Hepatocyte (in vitro differentiated cells): Measurements from ENCODE around the gene DOK6. TPM values are rescaled to one million over a fixed set of nuclear protein-coding genes. Genes with fewer than 3 reads are reported as not detected.

Source experiments
- DNase-seq: peaks from one replicate; pipeline ENCODE4 v3.0.0-alpha.2; 2016; ENCODE audit warnings: low spot score
- H2AFZ ChIP-seq: fragments of 200-600 bp; sonication (generic); 2 replicates; pipeline ENCODE4 v1.6.0; 2016; ENCODE audit warnings: antibody characterized with exemption, mild to moderate bottlenecking
- H3K27ac ChIP-seq: fragments of 200-600 bp; sonication (generic); 2 replicates; pipeline ENCODE4 v1.5.1; 2016; ENCODE audit warnings: mild to moderate bottlenecking
- H3K27me3 ChIP-seq: fragments of 200-600 bp; sonication (generic); 2 replicates; pipeline ENCODE4 v1.6.1; 2016
- H3K36me3 ChIP-seq: fragments of 200-600 bp; sonication (generic); replicated peaks from 2 replicates; pipeline ENCODE4 v1.5.1; 2016; ENCODE audit warnings: low read depth; ENCODE audit not compliant: insufficient read depth
- H3K4me1 ChIP-seq: fragments of 200-600 bp; sonication (generic); 2 replicates; pipeline ENCODE4 v1.5.1; 2016; ENCODE audit warnings: mild to moderate bottlenecking, moderate library complexity; ENCODE audit not compliant: insufficient read depth
- H3K4me2 ChIP-seq: fragments of 200-600 bp; sonication (generic); 2 replicates; pipeline ENCODE4 v1.6.0; 2016
- H3K4me3 ChIP-seq: fragments of 200-600 bp; sonication (generic); 2 replicates; pipeline ENCODE4 v1.5.1; 2016; ENCODE audit warnings: mild to moderate bottlenecking
- H3K79me2 ChIP-seq: fragments of 200-600 bp; sonication (generic); 2 replicates; pipeline ENCODE4 v1.6.0; 2017; ENCODE audit warnings: mild to moderate bottlenecking
- H3K9me2 ChIP-seq: fragments of 200-600 bp; sonication (generic); replicated peaks from 2 replicates; pipeline ENCODE4 v1.6.0; 2017; ENCODE audit warnings: mild to moderate bottlenecking; ENCODE audit not compliant: insufficient read depth
- H3K9me3 ChIP-seq: fragments of 200-600 bp; sonication (generic); 2 replicates; pipeline ENCODE4 v1.5.1; 2016; ENCODE audit warnings: low read depth, mild to moderate bottlenecking
- H4K20me1 ChIP-seq: fragments of 200-600 bp; sonication (generic); 2 replicates; pipeline ENCODE4 v1.6.0; 2016; ENCODE audit warnings: mild to moderate bottlenecking; ENCODE audit not compliant: insufficient read depth, poor library complexity, severe bottlenecking
- CTCF ChIP-seq: fragments of 200-600 bp; sonication (generic); IDR thresholded peaks from 2 replicates; pipeline ENCODE4 v1.5.1; 2016; ENCODE audit warnings: antibody characterized with exemption, mild to moderate bottlenecking; ENCODE audit not compliant: poor library complexity
- EZH2 ChIP-seq: fragments of 200-600 bp; sonication (generic); IDR thresholded peaks from 2 replicates; pipeline ENCODE4 v1.6.1; 2016; ENCODE audit warnings: antibody characterized with exemption, mild to moderate bottlenecking, borderline replicate concordance
- EZH2phosphoT487 ChIP-seq: fragments of 200-600 bp; sonication (generic); IDR thresholded peaks from one replicate; pipeline ENCODE4 v1.6.1; 2018; ENCODE audit warnings: antibody characterized with exemption, mild to moderate bottlenecking, low read depth, moderate library complexity; ENCODE audit not compliant: unreplicated experiment, severe bottlenecking
- WGBS: methylation state at CpG from one replicate; pipeline ENCODE4 v1.1.6; 2016; ENCODE audit warnings: low lambda C conversion rate; ENCODE audit errors: missing lambda C conversion rate; 5-methylcytosine and 5-hydroxymethylcytosine counted together
- polyA plus RNA-seq: library from polyadenylated mRNA; unstranded; fragments of >200 nt; fragmentation: Nextera tagmentation; extraction: Ambion mirVana; gene quantifications from 2 replicates; pipeline ENCODE4 v1.2.1, GENCODE V29; 2016
- total RNA-seq: library from RNA; depleted of rRNA; stranded (reverse); fragments of >200 nt; gene quantifications from 2 replicates; pipeline ENCODE4 v1.2.3, GENCODE V29; 2014

DOK6 gene
- total and polyA plus RNA-seq, 2 experiments from 2014 or later, result 2.6 to 4.0 TPM

- Histone ChIP-seq H3K36me3 (no peaks in the 10 kb centered on the region), H3K27me3 (no peaks in the 10 kb centered on the region), H3K4me3 (no peak overlapping the region), H3K9me2 (no peaks in the 10 kb centered on the region), H3K79me2 (no peaks in the 10 kb centered on the region), H3K9me3 (no peaks in the 10 kb centered on the region), H3K4me1 (no peaks in the 10 kb centered on the region), H3K27ac (no peak overlapping the region), H2AFZ (no peak overlapping the region), H3K4me2 (no peak overlapping the region), H4K20me1 (no peaks in the 10 kb centered on the region)
- no peak for DNase-seq
- 93% methylated on average over 3 of the region's 3 CpGs for WGBS
- TF ChIP-seq EZH2phosphoT487 (no peak), EZH2 (no peak), CTCF (no peak)
These were observed 187.6 kb downstream of the DOK6 start for GRCh38 chr18:69588301-69588700.

GRCh38 chr18:69590150-69590549, 189.5 kb downstream of the DOK6 start:
- Histone ChIP-seq H3K4me3 (no peak overlapping the region), H3K4me1 (no peaks in the 10 kb centered on the region), H3K79me2 (no peaks in the 10 kb centered on the region), H3K27me3 (no peaks in the 10 kb centered on the region), H3K27ac (no peak overlapping the region), H2AFZ (no peak overlapping the region), H3K9me3 (no peaks in the 10 kb centered on the region), H3K9me2 (no peaks in the 10 kb centered on the region), H3K4me2 (no peak overlapping the region), H4K20me1 (no peaks in the 10 kb centered on the region), H3K36me3 (no peaks in the 10 kb centered on the region)
- TF ChIP-seq CTCF (no peak), EZH2 (no peak), EZH2phosphoT487 (no peak)
- 92% methylated on average over 3 of the region's 3 CpGs for WGBS
- DNase-seq, result no peak

- DNase-seq, result no peak
- no peak overlapping the region for H3K4me3 ChIP-seq
- no peaks in the 10 kb centered on the region for H3K27me3 ChIP-seq
- H2AFZ ChIP-seq, result no peak overlapping the region
- H3K79me2 ChIP-seq, result no peaks in the 10 kb centered on the region
- no peaks in the 10 kb centered on the region for H3K9me2 ChIP-seq
- 97% methylated on average over 4 of the region's 4 CpGs for WGBS
- H3K36me3 ChIP-seq, result no peaks in the 10 kb centered on the region
- TF ChIP-seq CTCF, result no peak
- no peak overlapping the region for H3K27ac ChIP-seq
- no peaks in the 10 kb centered on the region for H3K4me1 ChIP-seq
- no peaks in the 10 kb centered on the region for H4K20me1 ChIP-seq
- H3K4me2 ChIP-seq, result no peak overlapping the region
- no peaks in the 10 kb centered on the region for H3K9me3 ChIP-seq
These were observed 195.7 kb downstream of the DOK6 start for GRCh38 chr18:69596345-69596744.

GRCh38 chr18:69597561-69597960, 196.9 kb downstream of the DOK6 start:
- H3K4me2 ChIP-seq, result no peak overlapping the region
- H3K27ac ChIP-seq, result no peak overlapping the region
- no peaks in the 10 kb centered on the region for H4K20me1 ChIP-seq
- H3K4me3 ChIP-seq, result no peak overlapping the region
- no peaks in the 10 kb centered on the region for H3K79me2 ChIP-seq
- H3K27me3 ChIP-seq, result no peaks in the 10 kb centered on the region
- no peaks in the 10 kb centered on the region for H3K9me3 ChIP-seq
- no peaks in the 10 kb centered on the region for H3K9me2 ChIP-seq
- no peak overlapping the region for H2AFZ ChIP-seq
- no peaks in the 10 kb centered on the region for H3K4me1 ChIP-seq
- DNase-seq, result no peak
- WGBS, result 93% methylated on average over 5 of the region's 5 CpGs
- no peaks in the 10 kb centered on the region for H3K36me3 ChIP-seq
- TF ChIP-seq CTCF (no peak), EZH2phosphoT487 (no peak), EZH2 (no peak)
